MG63 (cell line): ENCODE results near the gene LDLRAD4. TPM values are rescaled to one million over a fixed set of nuclear protein-coding genes. Genes with fewer than 3 reads are reported as not detected.
"Not testable (repeated sequence)": the region's sequence is repeated elsewhere in the genome, so short reads cannot be mapped to it uniquely, and the experiment has no call there.

ENCODE experiments used
- DNase-seq: peaks from one replicate; pipeline ENCODE4 v3.0.0-alpha.2; 2020
- H3K27me3 ChIP-seq: fragments of 250-450 bp; sonication (Bioruptor Pico); 2 replicates; pipeline ENCODE4 v1.5.1; 2020; ENCODE audit warnings: mild to moderate bottlenecking, moderate library complexity
- H3K36me3 ChIP-seq: fragments of 250-450 bp; sonication (Bioruptor Pico); 2 replicates; pipeline ENCODE4 v1.5.1; 2020; ENCODE audit warnings: mild to moderate bottlenecking, moderate library complexity
- H3K4me3 ChIP-seq: fragments of 250-450 bp; sonication (Bioruptor Pico); 2 replicates; pipeline ENCODE4 v1.5.1; 2020; ENCODE audit warnings: mild to moderate bottlenecking, moderate library complexity
- H3K9me3 ChIP-seq: fragments of 250-450 bp; sonication (Bioruptor Pico); 2 replicates; pipeline ENCODE4 v1.5.1; 2020; ENCODE audit warnings: mild to moderate bottlenecking, moderate library complexity
- total RNA-seq: library from RNA; depleted of rRNA; stranded (reverse); fragments of >200 nt; shearing (Covaris generic); gene quantifications from 2 replicates; pipeline ENCODE4 v1.2.3, GENCODE V29; 2014; ENCODE audit warnings: low replicate concordance; rRNA removed

The LDLRAD4 gene
- total RNA-seq, 1 experiment from 2014 or later = 0.36 TPM

DNA sequence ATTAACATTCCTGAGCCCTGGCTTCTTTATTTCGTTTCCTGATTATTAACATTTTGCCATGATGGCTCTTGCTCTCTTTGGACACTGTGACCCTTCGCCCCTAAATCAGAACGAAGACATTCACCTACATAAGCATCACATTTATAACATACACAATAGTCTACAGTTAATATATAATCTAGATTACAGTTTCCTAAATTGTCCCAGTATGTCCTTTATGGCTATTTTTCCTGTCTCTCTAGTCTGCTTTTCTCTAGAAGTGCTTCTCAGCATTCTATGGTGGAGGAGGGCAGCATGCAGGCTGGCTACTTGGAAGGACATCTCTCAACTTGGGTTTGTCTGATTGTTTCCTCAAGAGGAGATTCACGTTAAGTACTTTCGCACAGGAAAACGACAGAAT is 457.9 kb downstream of the LDLRAD4 start:
- no peak for DNase-seq
- Histone ChIP-seq H3K27me3 (no peaks in the 10 kb centered on the region), H3K36me3 (peaks cover 36% of the 10 kb centered on the region), H3K9me3 (peaks cover 8% of the 10 kb centered on the region; the same call in 1 of the 2 replicates), H3K4me3 (no peak overlapping the region)

DNA sequence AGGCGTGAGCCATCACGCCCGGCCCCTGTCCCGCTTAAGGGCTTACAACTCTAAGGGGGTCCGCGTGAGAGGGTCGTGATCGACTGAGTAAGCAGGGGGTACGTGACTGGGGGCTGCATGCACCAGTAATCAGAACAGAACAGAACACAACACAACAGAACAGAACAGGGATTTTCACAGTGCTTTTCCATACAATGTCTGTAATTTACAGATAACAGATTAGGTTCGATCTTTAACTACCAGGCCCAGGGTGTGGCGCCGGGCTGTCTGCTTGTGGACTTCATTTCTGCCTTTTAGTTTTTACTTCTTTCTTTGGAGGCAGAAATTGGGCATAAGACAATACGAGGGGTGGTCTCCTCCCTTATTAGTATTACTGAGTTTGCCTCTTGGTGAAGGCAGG is 458.8 kb downstream of the LDLRAD4 start:
- peaks cover 33% of the 10 kb centered on the region for H3K36me3 ChIP-seq
- not testable (repeated sequence) for H3K9me3 ChIP-seq, H3K4me3 ChIP-seq, DNase-seq, H3K27me3 ChIP-seq

DNA sequence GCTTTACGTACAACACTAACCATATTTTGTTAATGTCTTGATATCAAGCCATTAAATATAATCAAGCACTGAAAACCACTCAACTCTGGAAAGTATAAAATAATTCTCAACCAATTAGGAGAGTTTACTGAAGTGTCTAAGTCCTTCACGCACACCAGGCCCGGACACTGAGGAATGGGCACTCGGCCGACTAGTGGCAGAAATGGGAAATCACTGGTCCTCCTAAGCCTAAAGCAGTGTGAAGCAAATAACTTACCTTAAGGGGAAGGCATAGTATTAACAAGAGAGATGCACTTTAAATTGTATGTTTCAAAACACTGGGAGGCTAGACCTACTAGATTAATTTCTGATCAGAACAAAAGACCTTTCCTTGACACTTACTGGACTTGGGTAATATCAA is 462.1 kb downstream of the LDLRAD4 start:
- no peak for DNase-seq
- Histone ChIP-seq H3K9me3 (peaks cover 4% of the 10 kb centered on the region; the same call in 1 of the 2 replicates), H3K4me3 (no peak overlapping the region), H3K36me3 (peaks cover 31% of the 10 kb centered on the region), H3K27me3 (no peaks in the 10 kb centered on the region)

DNA sequence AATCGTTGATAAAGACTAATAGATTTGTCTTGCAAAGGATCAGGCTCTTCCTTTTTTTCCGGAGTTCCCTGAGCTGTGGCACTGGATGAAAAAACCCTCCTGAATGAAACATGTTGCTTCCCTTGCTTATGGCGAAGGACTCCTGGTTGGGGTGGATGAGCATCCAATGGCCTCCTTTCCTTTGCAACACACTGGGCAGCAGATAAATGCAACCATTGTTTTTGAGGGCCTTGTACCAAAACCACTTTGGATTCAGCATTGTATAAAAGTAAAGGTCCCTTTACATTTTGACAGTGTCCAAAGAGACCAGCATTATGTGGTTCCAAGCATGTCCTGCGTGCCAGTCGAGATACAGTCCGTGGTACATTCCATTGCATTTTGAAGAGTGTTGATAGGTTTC is 463.1 kb downstream of the LDLRAD4 start:
- no peaks in the 10 kb centered on the region for H3K27me3 ChIP-seq
- H3K4me3 ChIP-seq = no peak overlapping the region
- peaks cover 31% of the 10 kb centered on the region for H3K36me3 ChIP-seq
- DNase-seq = no peak
- H3K9me3 ChIP-seq = peaks cover 4% of the 10 kb centered on the region; the same call in 1 of the 2 replicates

DNA sequence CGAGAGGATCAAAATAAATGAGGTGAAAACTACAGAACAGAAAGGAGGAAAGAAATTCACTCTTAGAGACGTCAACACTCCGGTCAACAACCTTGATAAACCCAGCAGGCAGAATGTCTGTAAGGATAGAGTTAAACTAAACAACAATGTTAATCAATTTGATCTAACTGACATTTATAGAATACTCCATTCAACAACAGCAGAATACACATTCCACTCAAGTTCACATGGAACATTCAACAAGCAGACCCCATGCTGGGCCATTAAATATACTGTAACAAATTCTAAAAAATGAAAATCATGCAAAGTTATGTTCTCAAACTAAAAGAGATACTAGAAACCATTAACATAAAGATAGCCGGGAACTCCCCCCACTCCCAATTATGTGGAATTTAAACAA is 466.0 kb downstream of the LDLRAD4 start:
- H3K9me3 ChIP-seq = peaks cover 2% of the 10 kb centered on the region; the same call in 1 of the 2 replicates
- no peak overlapping the region for H3K4me3 ChIP-seq
- no peaks in the 10 kb centered on the region for H3K27me3 ChIP-seq
- H3K36me3 ChIP-seq = peaks cover 25% of the 10 kb centered on the region
- DNase-seq = no peak

DNA sequence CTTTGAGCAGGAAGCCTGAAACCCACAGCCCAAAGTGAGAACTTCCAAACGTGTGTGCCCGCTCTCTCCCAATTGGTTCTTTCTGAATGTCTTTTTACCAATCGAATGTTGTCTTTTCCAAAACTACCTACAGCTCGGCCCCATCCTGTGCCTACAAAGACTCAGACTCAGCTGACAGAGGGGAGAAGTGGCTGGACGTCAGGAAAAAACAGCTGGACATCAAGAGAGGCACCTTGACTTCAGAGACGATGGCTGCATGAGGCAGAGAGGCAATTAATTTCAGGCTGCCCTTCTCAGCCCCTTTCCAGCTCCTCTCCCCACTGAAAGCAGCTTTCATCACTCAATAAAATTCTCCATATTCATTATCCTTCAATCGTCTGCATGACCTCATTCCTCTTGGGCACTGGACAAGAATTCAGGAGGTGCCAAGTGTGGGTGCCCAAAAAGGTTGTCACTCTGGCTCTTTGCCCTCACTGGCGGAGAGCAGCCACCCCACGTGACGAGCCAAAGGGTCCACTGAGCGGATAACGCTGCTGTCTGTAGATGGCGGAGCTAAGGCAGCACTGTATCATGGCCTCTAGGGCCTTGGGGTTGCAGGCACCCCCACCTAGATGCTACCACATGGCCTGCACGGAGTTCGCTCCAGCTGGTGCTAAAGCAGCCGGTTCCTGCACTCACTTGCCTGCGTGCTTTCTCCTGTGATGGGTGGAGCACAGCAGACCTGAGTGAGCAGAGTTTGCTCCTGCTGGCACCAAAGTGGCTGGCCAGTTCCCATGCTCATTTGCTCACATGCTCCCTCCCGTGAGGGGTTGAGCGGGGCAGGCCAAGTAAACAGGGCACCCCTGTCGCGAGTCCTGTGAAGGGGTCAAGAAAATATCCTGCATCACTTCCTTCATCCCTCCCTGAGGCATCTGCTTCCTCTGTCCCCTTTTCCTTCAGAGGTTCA is 469.9 kb downstream of the LDLRAD4 start:
- Histone ChIP-seq H3K36me3 (peaks cover 6% of the 10 kb centered on the region), H3K27me3 (no peaks in the 10 kb centered on the region), H3K9me3 (peaks cover 2% of the 10 kb centered on the region), H3K4me3 (no peak overlapping the region)
- DNase-seq = peak; percentile 2

DNA sequence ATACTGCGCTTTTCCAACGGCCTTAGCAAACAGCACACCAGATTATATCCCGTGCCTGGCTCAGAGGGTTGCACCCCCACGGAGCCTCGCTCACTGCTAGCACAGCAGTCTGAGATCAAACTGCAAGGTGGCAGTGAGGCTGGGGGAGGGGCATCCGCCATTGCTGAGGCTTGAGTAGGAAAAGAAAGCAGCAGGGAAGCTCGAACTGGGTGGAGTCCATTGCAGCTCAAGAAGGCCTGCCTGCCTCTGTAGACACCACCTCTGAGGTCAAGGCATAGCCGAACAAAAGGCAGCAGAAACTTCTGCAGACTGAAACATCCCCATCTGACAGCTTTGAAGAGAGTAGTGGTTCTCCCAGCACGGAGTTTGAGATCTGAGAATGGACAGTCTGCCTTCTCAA is 471.5 kb downstream of the LDLRAD4 start:
- H3K36me3 ChIP-seq, H3K4me3 ChIP-seq, DNase-seq, H3K27me3 ChIP-seq, H3K9me3 ChIP-seq: not testable (repeated sequence)

DNA sequence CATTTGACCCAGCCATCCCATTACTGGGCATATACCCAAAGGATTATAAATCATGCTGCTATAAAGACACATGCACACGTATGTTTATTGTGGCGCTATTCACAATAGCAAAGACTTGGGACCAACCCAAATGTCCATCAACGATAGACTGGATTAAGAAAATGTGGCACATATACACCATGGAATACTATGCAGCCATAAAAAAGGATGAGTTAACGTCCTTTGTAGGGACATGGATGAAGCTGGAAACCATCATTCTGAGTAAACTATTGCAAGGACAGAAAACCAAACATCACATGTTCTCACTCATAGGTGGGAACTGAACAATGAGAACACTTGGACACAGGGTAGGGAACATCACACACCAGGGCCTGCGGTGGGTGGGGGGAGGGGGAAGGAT is 476.8 kb downstream of the LDLRAD4 start:
- not testable (repeated sequence) for H3K9me3 ChIP-seq, H3K4me3 ChIP-seq, DNase-seq, H3K27me3 ChIP-seq, H3K36me3 ChIP-seq

DNA sequence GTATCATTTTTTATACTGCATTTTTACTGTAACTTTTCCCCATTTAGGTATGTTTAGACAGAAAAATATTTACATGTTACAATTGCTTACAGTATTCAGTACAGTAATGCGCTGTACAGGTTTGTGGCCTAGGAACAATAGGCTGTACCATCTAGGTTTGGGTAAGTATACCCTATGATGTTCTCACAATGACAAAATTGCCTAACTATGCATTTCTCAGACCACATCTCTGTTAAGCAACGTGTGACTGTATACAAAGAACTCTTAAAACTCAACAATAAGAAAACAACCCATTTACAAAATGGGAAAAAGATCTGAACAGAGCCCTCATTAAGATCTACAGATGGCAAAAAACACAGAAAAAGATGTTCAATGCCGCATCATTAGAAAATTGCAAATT is 478.4 kb downstream of the LDLRAD4 start:
- no peak for DNase-seq
- Histone ChIP-seq H3K36me3 (peaks cover 6% of the 10 kb centered on the region; the same call in 1 of the 2 replicates), H3K9me3 (peaks cover 17% of the 10 kb centered on the region), H3K4me3 (no peak overlapping the region), H3K27me3 (no peaks in the 10 kb centered on the region)

DNA sequence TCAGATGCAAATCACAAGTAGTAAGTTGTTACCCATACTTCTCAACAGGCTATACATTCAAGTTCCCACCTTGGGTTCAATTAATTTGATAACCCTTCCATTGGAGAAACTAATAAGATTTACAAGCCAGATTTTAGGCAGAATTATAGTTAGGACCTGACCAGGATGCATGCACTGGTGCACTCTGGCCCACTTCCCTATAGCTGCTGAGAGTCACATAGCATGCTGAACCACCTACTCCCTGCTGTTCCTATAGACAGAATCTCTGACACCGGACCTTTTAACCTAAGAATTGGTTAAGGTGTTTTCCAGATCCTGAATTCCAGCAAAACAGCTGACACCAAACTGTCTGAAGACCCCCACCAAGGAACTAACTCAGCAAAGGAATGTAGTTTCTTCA is 481.6 kb downstream of the LDLRAD4 start:
- peaks cover 39% of the 10 kb centered on the region for H3K9me3 ChIP-seq
- peaks cover 10% of the 10 kb centered on the region for H3K36me3 ChIP-seq
- no peaks in the 10 kb centered on the region for H3K27me3 ChIP-seq
- H3K4me3 ChIP-seq = no peak overlapping the region
- DNase-seq = no peak

Other genes with a start within 250 kb of the LDLRAD4 start
- 11.7 and 16.9 TPM in 2 replicates for gene CEP192, start 227.4 kb upstream of the LDLRAD4 start, total RNA-seq